ENCODE results near the gene PRAMEF13.
"Not testable (repeated sequence)": the region's sequence is repeated elsewhere in the genome, so short reads cannot be mapped to it uniquely, and the experiment has no call there.

PRAMEF13 gene

GRCh38 chr1:13165531-13165930 lies 35.7 kb downstream of the PRAMEF13 start, which contains the start of gene HNRNPCL4:
TSS of gene HNRNPCL4 (minus strand) at chr1:13165631. CDS start at chr1:13165467, 164 bp downstream.
- not testable (repeated sequence) for DNase-seq

DNA sequence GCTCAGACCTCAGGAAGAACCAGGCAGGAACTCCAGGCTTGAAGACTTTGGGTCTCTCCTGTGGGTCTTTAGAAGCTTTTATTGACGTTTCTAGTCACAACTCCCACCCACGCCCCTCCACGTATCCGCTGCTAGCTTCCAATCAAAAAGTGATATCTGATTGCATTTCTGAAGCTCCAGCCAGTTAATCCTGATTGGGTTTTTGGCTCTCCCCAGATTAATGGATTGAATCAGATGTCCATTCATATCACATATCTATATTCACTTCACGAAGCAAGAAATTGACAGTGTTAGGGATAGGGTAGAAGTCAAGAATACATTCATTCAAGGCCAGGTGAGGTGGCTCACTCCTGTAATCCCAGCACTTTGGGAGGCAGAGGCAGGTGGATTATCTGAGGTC lies 45.3 kb downstream of the PRAMEF13 start, which contains the start of gene PRAMEF26:
Gene PRAMEF26, minus strand, starts transcription at position 101 of the 400 bp plus-strand sequence. CDS start 2,914 bp downstream, outside the sequence.
- DNase-seq, result not testable (repeated sequence)

All from activated CD4-positive, alpha-beta T cell treated with anti-CD3 and anti-CD28 coated beads for 4 hours (primary cell).